ENCODE data around the gene TLX1.

Gene TLX1

GRCh38 chr10:101097881-101098280 lies 33.2 kb upstream of the TLX1 start:
- Histone ChIP-seq H3K4me3 (ENCODE audit: low read depth, low read length) (no peak overlapping the region), H3K14ac (ENCODE audit: low read length) (no peak overlapping the region), H3K4me2 (ENCODE audit: low read length) (no peak overlapping the region), H3K4ac (ENCODE audit: low read depth, low read length) (no peak overlapping the region), H3K79me2 (ENCODE audit: control insufficient read depth, insufficient read depth, low read length, poor library complexity) (no peaks in the 10 kb centered on the region), H2BK12ac (ENCODE audit: low read length) (no peak overlapping the region), H3K18ac (ENCODE audit: low read length) (no peak overlapping the region), H3K9ac (ENCODE audit: low read length) (no peak overlapping the region), H3K27me3 (ENCODE audit: insufficient read depth, low read length) (peaks cover 3% of the 10 kb centered on the region), H3K27ac (ENCODE audit: low read depth, low read length) (no peak overlapping the region), H2AK5ac (ENCODE audit: low read length) (no peak overlapping the region), H3K36me3 (ENCODE audit: control insufficient read depth in 1 of 2, insufficient read depth in 2 of 2, low read length in 2 of 2) (no peaks in the 10 kb centered on the region), H2BK120ac (ENCODE audit: insufficient read depth, low read length, poor library complexity) (no peak overlapping the region), H3K9me3 (ENCODE audit: insufficient read depth, low read depth, low read length) (no peaks in the 10 kb centered on the region), H2BK5ac (ENCODE audit: low read depth, low read length, poor library complexity) (no peak overlapping the region), H4K8ac (ENCODE audit: low read depth, low read length) (no peak overlapping the region), H4K12ac (ENCODE audit: low read depth, low read length) (no peak overlapping the region), H4K91ac (ENCODE audit: low read depth, low read length) (no peak overlapping the region), H3K79me1 (ENCODE audit: low read length) (no peaks in the 10 kb centered on the region), H2AFZ (ENCODE audit: insufficient read depth, low read length, poor library complexity) (no peak overlapping the region), H3K4me1 (ENCODE audit: control insufficient read depth in 1 of 2, insufficient read depth in 2 of 2, low read length in 2 of 2) (peaks cover 0 to 2% of the 10 kb centered on the region in 2 experiments), H3K23ac (ENCODE audit: low read length) (no peak overlapping the region)
- WGBS (ENCODE audit: extremely low coverage, insufficient coverage, insufficient read length), result no CpG with 5 or more reads among the region's 4 CpGs
- DNase-seq, result no peak

- Histone ChIP-seq H3K79me2 (ENCODE audit: control insufficient read depth, insufficient read depth, low read length, poor library complexity) (no peaks in the 10 kb centered on the region), H4K12ac (ENCODE audit: low read depth, low read length) (no peak overlapping the region), H2BK5ac (ENCODE audit: low read depth, low read length, poor library complexity) (no peak overlapping the region), H3K4me2 (ENCODE audit: low read length) (no peak overlapping the region), H4K8ac (ENCODE audit: low read depth, low read length) (no peak overlapping the region), H4K91ac (ENCODE audit: low read depth, low read length) (no peak overlapping the region), H3K27me3 (ENCODE audit: insufficient read depth, low read length) (peaks cover 3% of the 10 kb centered on the region), H3K79me1 (ENCODE audit: low read length) (no peaks in the 10 kb centered on the region), H2BK12ac (ENCODE audit: low read length) (no peak overlapping the region), H3K18ac (ENCODE audit: low read length) (no peak overlapping the region), H2AFZ (ENCODE audit: insufficient read depth, low read length, poor library complexity) (no peak overlapping the region), H2AK5ac (ENCODE audit: low read length) (no peak overlapping the region), H3K9me3 (ENCODE audit: insufficient read depth, low read depth, low read length) (no peaks in the 10 kb centered on the region), H2BK120ac (ENCODE audit: insufficient read depth, low read length, poor library complexity) (no peak overlapping the region), H3K4me1 (ENCODE audit: control insufficient read depth in 1 of 2, insufficient read depth in 2 of 2, low read length in 2 of 2) (peaks cover 0 to 2% of the 10 kb centered on the region in 2 experiments), H3K23ac (ENCODE audit: low read length) (no peak overlapping the region), H3K14ac (ENCODE audit: low read length) (no peak overlapping the region), H3K4me3 (ENCODE audit: low read depth, low read length) (no peak overlapping the region), H3K36me3 (ENCODE audit: control insufficient read depth in 1 of 2, insufficient read depth in 2 of 2, low read length in 2 of 2) (no peaks in the 10 kb centered on the region), H3K4ac (ENCODE audit: low read depth, low read length) (no peak overlapping the region), H3K9ac (ENCODE audit: low read length) (no peak overlapping the region), H3K27ac (ENCODE audit: low read depth, low read length) (no peak overlapping the region)
- DNase-seq, result no peak
- no CpG with 5 or more reads among the region's 6 CpGs for WGBS (ENCODE audit: extremely low coverage, insufficient coverage, insufficient read length)
Observed at GRCh38 chr10:101099901-101100300, 31.2 kb upstream of the TLX1 start.

- Histone ChIP-seq H3K79me1 (ENCODE audit: low read length) (no peaks in the 10 kb centered on the region), H2BK120ac (ENCODE audit: insufficient read depth, low read length, poor library complexity) (no peak overlapping the region), H4K91ac (ENCODE audit: low read depth, low read length) (no peak overlapping the region), H4K8ac (ENCODE audit: low read depth, low read length) (no peak overlapping the region), H3K4me2 (ENCODE audit: low read length) (no peak overlapping the region), H3K18ac (ENCODE audit: low read length) (no peak overlapping the region), H3K4me3 (ENCODE audit: low read depth, low read length) (no peak overlapping the region), H2AK5ac (ENCODE audit: low read length) (no peak overlapping the region), H4K12ac (ENCODE audit: low read depth, low read length) (no peak overlapping the region), H3K9ac (ENCODE audit: low read length) (no peak overlapping the region), H2BK5ac (ENCODE audit: low read depth, low read length, poor library complexity) (no peak overlapping the region), H3K4me1 (ENCODE audit: control insufficient read depth in 1 of 2, insufficient read depth in 2 of 2, low read length in 2 of 2) (peaks cover 0 to 2% of the 10 kb centered on the region in 2 experiments), H3K23ac (ENCODE audit: low read length) (no peak overlapping the region), H3K14ac (ENCODE audit: low read length) (no peak overlapping the region), H3K79me2 (ENCODE audit: control insufficient read depth, insufficient read depth, low read length, poor library complexity) (no peaks in the 10 kb centered on the region), H3K36me3 (ENCODE audit: control insufficient read depth in 1 of 2, insufficient read depth in 2 of 2, low read length in 2 of 2) (no peaks in the 10 kb centered on the region), H3K27ac (ENCODE audit: low read depth, low read length) (no peak overlapping the region), H3K9me3 (ENCODE audit: insufficient read depth, low read depth, low read length) (no peaks in the 10 kb centered on the region), H2AFZ (ENCODE audit: insufficient read depth, low read length, poor library complexity) (no peak overlapping the region), H2BK12ac (ENCODE audit: low read length) (no peak overlapping the region), H3K27me3 (ENCODE audit: insufficient read depth, low read length) (peaks cover 3% of the 10 kb centered on the region), H3K4ac (ENCODE audit: low read depth, low read length) (no peak overlapping the region)
- no CpG with 5 or more reads among the region's 4 CpGs for WGBS (ENCODE audit: extremely low coverage, insufficient coverage, insufficient read length)
- DNase-seq, result no peak
Observed at GRCh38 chr10:101101372-101101881, 29.7 kb upstream of the TLX1 start.

DNA sequence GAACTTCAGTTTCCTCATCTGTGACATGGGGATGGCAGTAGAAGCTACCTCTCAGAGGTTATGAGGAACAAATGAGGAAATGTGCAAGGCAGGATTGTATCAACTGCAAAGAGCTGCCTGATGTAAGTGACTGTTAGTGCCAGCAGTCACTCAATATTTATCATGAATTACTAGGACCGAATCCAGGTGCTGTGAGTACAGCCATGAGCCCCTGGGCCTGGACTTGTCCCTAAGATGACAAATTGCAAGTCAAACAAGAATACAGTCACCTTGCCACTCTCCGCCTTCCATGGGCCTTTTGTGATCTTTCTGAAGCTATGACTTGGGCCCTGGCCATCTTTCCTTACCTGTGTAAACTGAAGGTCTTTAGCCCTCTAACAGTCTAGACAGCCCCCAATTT lies 27.7 kb upstream of the TLX1 start:
- H2AFZ ChIP-seq (ENCODE audit: insufficient read depth, low read length, poor library complexity), result no peak overlapping the region
- no CpG with 5 or more reads among the region's 2 CpGs for WGBS (ENCODE audit: extremely low coverage, insufficient coverage, insufficient read length)

More for the DNA sequence above, 27.7 kb upstream of the TLX1 start:
- no peak overlapping the region for H3K27ac ChIP-seq (ENCODE audit: low read depth, low read length)
- H3K4me2 ChIP-seq (ENCODE audit: low read length), result no peak overlapping the region
- no peak overlapping the region for H2BK12ac ChIP-seq (ENCODE audit: low read length)
- no peak overlapping the region for H4K12ac ChIP-seq (ENCODE audit: low read depth, low read length)
- no peak for DNase-seq
- no peaks in the 10 kb centered on the region for H3K79me2 ChIP-seq (ENCODE audit: control insufficient read depth, insufficient read depth, low read length, poor library complexity)
- no peaks in the 10 kb centered on the region for H3K79me1 ChIP-seq (ENCODE audit: low read length)
- H2BK5ac ChIP-seq (ENCODE audit: low read depth, low read length, poor library complexity), result no peak overlapping the region
- H4K8ac ChIP-seq (ENCODE audit: low read depth, low read length), result no peak overlapping the region
- H2BK120ac ChIP-seq (ENCODE audit: insufficient read depth, low read length, poor library complexity), result no peak overlapping the region
- H3K23ac ChIP-seq (ENCODE audit: low read length), result no peak overlapping the region
- no peaks in the 10 kb centered on the region for H3K36me3 ChIP-seq (ENCODE audit: control insufficient read depth in 1 of 2, insufficient read depth in 2 of 2, low read length in 2 of 2)
- H2AK5ac ChIP-seq (ENCODE audit: low read length), result no peak overlapping the region
- H3K4me1 ChIP-seq (ENCODE audit: control insufficient read depth in 1 of 2, insufficient read depth in 2 of 2, low read length in 2 of 2), result no peaks in the 10 kb centered on the region
- H3K18ac ChIP-seq (ENCODE audit: low read length), result no peak overlapping the region
- H4K91ac ChIP-seq (ENCODE audit: low read depth, low read length), result no peak overlapping the region
- no peak overlapping the region for H3K4ac ChIP-seq (ENCODE audit: low read depth, low read length)
- H3K14ac ChIP-seq (ENCODE audit: low read length), result no peak overlapping the region
- H3K9ac ChIP-seq (ENCODE audit: low read length), result no peak overlapping the region
- H3K9me3 ChIP-seq (ENCODE audit: insufficient read depth, low read depth, low read length), result no peaks in the 10 kb centered on the region
- H3K4me3 ChIP-seq (ENCODE audit: low read depth, low read length), result no peak overlapping the region
- peaks cover 3% of the 10 kb centered on the region for H3K27me3 ChIP-seq (ENCODE audit: insufficient read depth, low read length)
